ENCODE results near the gene PDPK1.

GRCh38 chr16:2533912-2534311 is 3.9 kb upstream of the PDPK1 start:
- TF ChIP-seq EZH2 (IDR thresholded peaks at IDR 0.05) (no peak), CTCF (IDR thresholded peaks at IDR 0.05) (no peak)
